Measurements from ENCODE around the gene GGACT.
"Not testable (repeated sequence)": the region's sequence is repeated elsewhere in the genome, so short reads cannot be mapped to it uniquely, and the experiment has no call there.

Gene GGACT

GRCh38 chr13:100526318-100527000, 62.1 kb downstream of the GGACT start:
- FAIRE-seq: no peak

GRCh38 chr13:100525453-100526317, 62.9 kb downstream of the GGACT start:
- FAIRE-seq: no peak

- not testable (repeated sequence) for FAIRE-seq
Observed at GRCh38 chr13:100524688-100525087, 63.9 kb downstream of the GGACT start.

- FAIRE-seq: no peak
Observed at GRCh38 chr13:100523981-100524386, 64.6 kb downstream of the GGACT start.

GRCh38 chr13:100523411-100523810, 65.2 kb downstream of the GGACT start:
- FAIRE-seq: no peak

GRCh38 chr13:100522618-100523309, 65.8 kb downstream of the GGACT start:
- no peak for FAIRE-seq

- no peak for FAIRE-seq
Observed at GRCh38 chr13:100521851-100522617, 66.6 kb downstream of the GGACT start.

- FAIRE-seq: no peak
Observed at GRCh38 chr13:100520936-100521850, 67.4 kb downstream of the GGACT start.

GRCh38 chr13:100519626-100520025, 69.0 kb downstream of the GGACT start:
- FAIRE-seq: no peak

- no peak for FAIRE-seq
Observed at GRCh38 chr13:100518394-100519062, 70.1 kb downstream of the GGACT start.

- no peak for FAIRE-seq
Observed at GRCh38 chr13:100517728-100518127, 70.9 kb downstream of the GGACT start.

GRCh38 chr13:100517135-100517534, 71.5 kb downstream of the GGACT start:
- FAIRE-seq: no peak

- FAIRE-seq: no peak
Observed at GRCh38 chr13:100515410-100515800, 73.2 kb downstream of the GGACT start.

GRCh38 chr13:100514788-100515409, 73.7 kb downstream of the GGACT start:
- FAIRE-seq: peak; percentile 98

GRCh38 chr13:100513987-100514670, 74.5 kb downstream of the GGACT start:
- no peak for FAIRE-seq

GRCh38 chr13:100513171-100513570, 75.4 kb downstream of the GGACT start:
- no peak for FAIRE-seq

- FAIRE-seq: no peak
Observed at GRCh38 chr13:100512422-100512821, 76.2 kb downstream of the GGACT start.

- no peak for FAIRE-seq
Observed at GRCh38 chr13:100511466-100511865, 77.1 kb downstream of the GGACT start.

- FAIRE-seq: no peak
Observed at GRCh38 chr13:100510208-100510957, 78.2 kb downstream of the GGACT start.

Measured in G401.6 (cell line).